Hepatocyte (in vitro differentiated cells): Measurements from ENCODE around the gene SRRT.
"Not testable (repeated sequence)": the region's sequence is repeated elsewhere in the genome, so short reads cannot be mapped to it uniquely, and the experiment has no call there.

Experiments
- EZH2 ChIP-seq: fragments of 200-600 bp; sonication (generic); IDR thresholded peaks from 2 replicates; pipeline ENCODE4 v1.6.1; 2016; ENCODE audit warnings: antibody characterized with exemption, mild to moderate bottlenecking, borderline replicate concordance
- EZH2phosphoT487 ChIP-seq: fragments of 200-600 bp; sonication (generic); IDR thresholded peaks from one replicate; pipeline ENCODE4 v1.6.1; 2018; ENCODE audit warnings: antibody characterized with exemption, mild to moderate bottlenecking, low read depth, moderate library complexity; ENCODE audit not compliant: unreplicated experiment, severe bottlenecking
- TF ChIP-seq, protein P1 (sequence below): fragments of 200-600 bp; sonication (generic); IDR thresholded peaks from 2 replicates; pipeline ENCODE4 v1.5.1; 2016; ENCODE audit warnings: antibody characterized with exemption, mild to moderate bottlenecking; ENCODE audit not compliant: poor library complexity

GRCh38 chr7:100936167-100936566 lies 61.3 kb downstream of the SRRT start:
- TF ChIP-seq EZH2, EZH2phosphoT487: not testable (repeated sequence)
- TF ChIP-seq, protein P1, sequence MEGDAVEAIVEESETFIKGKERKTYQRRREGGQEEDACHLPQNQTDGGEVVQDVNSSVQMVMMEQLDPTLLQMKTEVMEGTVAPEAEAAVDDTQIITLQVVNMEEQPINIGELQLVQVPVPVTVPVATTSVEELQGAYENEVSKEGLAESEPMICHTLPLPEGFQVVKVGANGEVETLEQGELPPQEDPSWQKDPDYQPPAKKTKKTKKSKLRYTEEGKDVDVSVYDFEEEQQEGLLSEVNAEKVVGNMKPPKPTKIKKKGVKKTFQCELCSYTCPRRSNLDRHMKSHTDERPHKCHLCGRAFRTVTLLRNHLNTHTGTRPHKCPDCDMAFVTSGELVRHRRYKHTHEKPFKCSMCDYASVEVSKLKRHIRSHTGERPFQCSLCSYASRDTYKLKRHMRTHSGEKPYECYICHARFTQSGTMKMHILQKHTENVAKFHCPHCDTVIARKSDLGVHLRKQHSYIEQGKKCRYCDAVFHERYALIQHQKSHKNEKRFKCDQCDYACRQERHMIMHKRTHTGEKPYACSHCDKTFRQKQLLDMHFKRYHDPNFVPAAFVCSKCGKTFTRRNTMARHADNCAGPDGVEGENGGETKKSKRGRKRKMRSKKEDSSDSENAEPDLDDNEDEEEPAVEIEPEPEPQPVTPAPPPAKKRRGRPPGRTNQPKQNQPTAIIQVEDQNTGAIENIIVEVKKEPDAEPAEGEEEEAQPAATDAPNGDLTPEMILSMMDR, result not testable (repeated sequence)
